ENCODE measurements around the gene KCNJ18. TPM values are rescaled to one million over a fixed set of nuclear protein-coding genes. Genes with fewer than 3 reads are reported as not detected.
"Not testable (repeated sequence)": the region's sequence is repeated elsewhere in the genome, so short reads cannot be mapped to it uniquely, and the experiment has no call there.

KCNJ18 gene
- total RNA-seq, 1 donor from 2014 or later, result not detected

GRCh38 chr17:21678393-21679081 lies 13.8 kb upstream of the KCNJ18 start:
- TF ChIP-seq CTCF (IDR thresholded peaks at IDR 0.05), result no peak
- peak in 1 of 2 donors; percentile 15 for ATAC-seq
- H3K27me3 ChIP-seq (ENCODE audit: low read depth), result peaks cover 5% of the 10 kb centered on the region

GRCh38 chr17:21679256-21680146 lies 12.8 kb upstream of the KCNJ18 start:
- intact Hi-C loops (cut with DNase I), result no loop called here
- no peak for ATAC-seq
- H3K4me3 ChIP-seq, result no peak overlapping the region
- no peaks in the 10 kb centered on the region for H3K9me3 ChIP-seq
- no peaks in the 10 kb centered on the region for H3K36me3 ChIP-seq
- no peak for TF ChIP-seq CTCF (IDR thresholded peaks at IDR 0.05)
- H3K4me1 ChIP-seq, result no peaks in the 10 kb centered on the region
- DNase-seq, result no peak
- H3K27me3 ChIP-seq (ENCODE audit: low read depth), result peaks cover 5% of the 10 kb centered on the region
- H3K27ac ChIP-seq, result no peak overlapping the region

More at GRCh38 chr17:21678393-21679081, 13.8 kb upstream of the KCNJ18 start:
- intact Hi-C loops (cut with DNase I), result no loop called here
- no peak overlapping the region for H3K4me3 ChIP-seq
- H3K9me3 ChIP-seq, result no peaks in the 10 kb centered on the region
- no peaks in the 10 kb centered on the region for H3K36me3 ChIP-seq
- DNase-seq, result no peak
- H3K4me1 ChIP-seq, result no peaks in the 10 kb centered on the region
- no peak overlapping the region for H3K27ac ChIP-seq

- ATAC-seq, result no peak
Measured at GRCh38 chr17:21680366-21680765, 12.0 kb upstream of the KCNJ18 start.

GRCh38 chr17:21680850-21681351 lies 11.4 kb upstream of the KCNJ18 start:
- H3K4me3 ChIP-seq; H3K4me1 ChIP-seq; H3K36me3 ChIP-seq; intact Hi-C loops (cut with DNase I); H3K27ac ChIP-seq; H3K9me3 ChIP-seq; DNase-seq; ATAC-seq; H3K27me3 ChIP-seq (ENCODE audit: low read depth): not testable (repeated sequence)

More at GRCh38 chr17:21680366-21680765, 12.0 kb upstream of the KCNJ18 start:
- no peaks in the 10 kb centered on the region for H3K4me1 ChIP-seq
- no peaks in the 10 kb centered on the region for H3K36me3 ChIP-seq
- H3K27ac ChIP-seq, result no peak overlapping the region
- TF ChIP-seq CTCF (IDR thresholded peaks at IDR 0.05), result no peak
- H3K27me3 ChIP-seq (ENCODE audit: low read depth), result peaks cover 5% of the 10 kb centered on the region
- intact Hi-C loops (cut with DNase I), result no loop called here
- DNase-seq, result no peak
- no peaks in the 10 kb centered on the region for H3K9me3 ChIP-seq
- H3K4me3 ChIP-seq, result no peak overlapping the region

- H3K4me3 ChIP-seq; H3K4me1 ChIP-seq; ATAC-seq; H3K36me3 ChIP-seq; H3K9me3 ChIP-seq; DNase-seq; H3K27ac ChIP-seq; H3K27me3 ChIP-seq (ENCODE audit: low read depth); intact Hi-C loops (cut with DNase I): not testable (repeated sequence)
Measured at GRCh38 chr17:21681576-21681975, 10.7 kb upstream of the KCNJ18 start.

- H3K4me1 ChIP-seq; H3K27me3 ChIP-seq (ENCODE audit: low read depth); H3K27ac ChIP-seq; ATAC-seq; H3K36me3 ChIP-seq; DNase-seq; H3K4me3 ChIP-seq; intact Hi-C loops (cut with DNase I); H3K9me3 ChIP-seq: not testable (repeated sequence)
Measured at GRCh38 chr17:21682130-21682529, 10.2 kb upstream of the KCNJ18 start.

GRCh38 chr17:21683142-21683712 lies 9.1 kb upstream of the KCNJ18 start:
- DNase-seq; intact Hi-C loops (cut with DNase I): not testable (repeated sequence)

GRCh38 chr17:21683897-21684296 lies 8.4 kb upstream of the KCNJ18 start:
- ATAC-seq; H3K4me3 ChIP-seq; intact Hi-C loops (cut with DNase I); H3K27ac ChIP-seq; H3K4me1 ChIP-seq; DNase-seq; H3K36me3 ChIP-seq; H3K9me3 ChIP-seq; H3K27me3 ChIP-seq (ENCODE audit: low read depth): not testable (repeated sequence)

More at GRCh38 chr17:21683142-21683712, 9.1 kb upstream of the KCNJ18 start:
- H3K4me3 ChIP-seq; H3K27ac ChIP-seq; H3K36me3 ChIP-seq; H3K4me1 ChIP-seq; ATAC-seq; H3K27me3 ChIP-seq (ENCODE audit: low read depth); H3K9me3 ChIP-seq: not testable (repeated sequence)

GRCh38 chr17:21684384-21684783 lies 7.9 kb upstream of the KCNJ18 start:
- ATAC-seq; H3K36me3 ChIP-seq; H3K9me3 ChIP-seq; H3K27ac ChIP-seq; H3K4me3 ChIP-seq; DNase-seq; H3K27me3 ChIP-seq (ENCODE audit: low read depth); intact Hi-C loops (cut with DNase I); H3K4me1 ChIP-seq: not testable (repeated sequence)
